AG04449 (cell line): ENCODE data around the gene DAPK2.

ENCODE experiments used
- CTCF ChIA-PET: fragments of 350-600 bp; formaldehyde crosslinking; extraction: SDS; loops from one replicate; lab custom pipeline; 2021; ENCODE audit warnings: antibody characterized with exemption; lab: Yijun Ruan, JAX
- POLR2A ChIA-PET: fragments of 400-600, 350-600 bp; formaldehyde crosslinking; extraction: SDS; loops from one replicate; lab custom pipeline; 2020; ENCODE audit warnings: antibody characterized with exemption, inconsistent platforms; lab: Yijun Ruan, JAX
- DNase-seq: peaks from one replicate; pipeline ENCODE4 v3.0.0-alpha.2; 2010; ENCODE audit warnings: low read depth, low spot score
- H3K4me3 ChIP-seq: 2 replicates; pipeline ENCODE4 v1.5.1; 2011; ENCODE audit warnings: low read depth, mild to moderate bottlenecking, control low read depth, low read length
- CTCF ChIP-seq: IDR thresholded peaks from one replicate; pipeline ENCODE4 v1.5.1; 2011; ENCODE audit warnings: mild to moderate bottlenecking, moderate library complexity, low read length, control low read depth, inconsistent platforms; ENCODE audit not compliant: insufficient read depth; ENCODE audit errors: missing control alignments

Gene DAPK2

GRCh38 chr15:63895787-63896218 is 150.5 kb downstream of the DAPK2 start:
- POLR2A ChIA-PET: no interaction called here

GRCh38 chr15:63895194-63895593 is 151.1 kb downstream of the DAPK2 start:
- DNase-seq: no peak
- ChIA-PET POLR2A (no interaction called here), CTCF (interaction anchor here (1.3 to 10.0 kb wide), 7 partner anchors 11 to 153 kb away, joined by 3 to 120 read pairs (median 4); partner anchors contain the start of gene DAPK2)
- no peak overlapping the region for H3K4me3 ChIP-seq
- no peak for TF ChIP-seq CTCF

More at GRCh38 chr15:63895787-63896218, 150.5 kb downstream of the DAPK2 start:
- CTCF ChIA-PET: interaction anchor here (1.0 to 10.0 kb wide), 5 partner anchors 11 to 171 kb away, joined by 3 to 120 read pairs (median 4); no protein-coding TSS in a partner anchor
- TF ChIP-seq CTCF: no peak
- no peak for DNase-seq
- H3K4me3 ChIP-seq: no peak overlapping the region

- no peak overlapping the region for H3K4me3 ChIP-seq
- DNase-seq: no peak
- CTCF ChIA-PET: interaction anchor here (1.4 to 10.0 kb wide), 4 partner anchors 12 to 152 kb away, joined by 4 to 120 read pairs (median 6); partner anchors contain the start of gene DAPK2
- POLR2A ChIA-PET: no interaction called here
- no peak for TF ChIP-seq CTCF
Measured at GRCh38 chr15:63894662-63894949, 151.7 kb downstream of the DAPK2 start.

DNA sequence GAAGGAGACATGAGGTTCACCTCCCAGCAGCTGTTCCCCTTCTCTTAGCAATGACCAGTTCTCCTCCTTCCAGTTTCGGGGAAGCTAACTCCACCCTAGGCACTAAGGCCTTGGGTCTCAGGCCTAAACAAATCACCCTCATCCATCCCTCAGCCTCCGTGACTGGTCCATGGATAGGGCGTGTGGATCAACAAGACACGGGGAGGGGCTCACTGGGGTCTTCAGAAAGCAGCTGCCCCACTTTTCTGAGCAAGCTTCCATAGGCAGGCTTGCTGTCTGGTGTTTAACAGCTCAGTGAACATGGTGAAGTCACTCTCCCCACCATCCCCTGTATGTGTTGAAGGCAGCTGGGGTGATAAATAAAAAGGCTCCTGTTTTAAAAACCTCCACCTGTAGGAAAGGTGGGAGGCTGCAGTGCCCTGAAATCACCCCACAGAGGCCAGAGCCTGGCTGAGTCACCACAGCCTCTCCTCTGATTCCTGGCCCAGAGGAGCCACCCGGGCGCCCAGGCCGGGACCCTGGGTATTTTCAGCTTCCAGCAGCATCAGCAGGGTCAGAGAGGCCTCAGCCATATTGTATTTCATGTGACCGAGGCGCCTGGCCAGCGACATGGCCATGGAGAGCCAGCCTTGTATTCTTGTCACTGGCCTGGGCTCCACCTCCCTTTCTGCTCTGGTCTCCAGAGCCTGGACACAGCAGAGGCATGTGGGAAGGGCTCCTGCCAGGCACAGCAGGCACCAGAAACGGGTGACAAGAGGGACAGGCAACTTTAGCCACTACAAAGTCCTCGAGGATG is 152.2 kb downstream of the DAPK2 start:
- ChIA-PET CTCF (interaction anchor here (1.2 to 10.0 kb wide), 6 partner anchors 10 to 152 kb away, joined by 4 to 120 read pairs (median 6); partner anchors contain the start of gene DAPK2), POLR2A (no interaction called here)
- no peak overlapping the region for H3K4me3 ChIP-seq
- no peak for DNase-seq
- TF ChIP-seq CTCF: no peak

DNA sequence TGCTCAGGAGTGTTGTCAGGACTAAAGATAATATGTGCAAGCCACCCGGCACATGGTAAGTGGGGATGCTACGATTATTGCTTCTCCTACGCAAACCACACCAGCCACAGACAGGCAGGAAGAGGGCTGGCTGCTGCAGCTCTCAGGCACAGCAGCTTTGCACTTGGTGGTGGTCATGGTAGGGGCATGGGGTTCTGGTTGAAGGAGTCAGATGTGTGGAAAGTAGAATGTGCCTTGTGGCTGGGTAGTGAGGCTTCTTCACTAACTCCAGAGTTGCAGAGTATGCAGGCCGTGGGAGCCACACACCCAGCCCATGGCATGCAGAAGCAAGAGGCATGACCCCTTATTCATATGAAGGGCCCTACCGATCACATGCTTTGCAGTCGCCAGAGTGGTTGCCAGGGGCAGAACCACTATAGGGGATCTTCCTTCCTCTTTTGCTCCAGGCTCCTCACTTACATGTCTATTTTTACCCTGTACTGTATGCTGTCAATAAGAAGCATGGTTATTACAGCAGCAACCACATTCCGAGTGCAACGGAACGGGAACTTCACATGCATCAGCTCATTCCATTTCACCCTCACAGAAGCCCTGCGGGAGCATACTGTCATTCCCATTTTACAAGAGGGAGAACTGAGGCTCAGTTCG is 153.4 kb downstream of the DAPK2 start:
- no peak for TF ChIP-seq CTCF
- CTCF ChIA-PET: interaction anchor here (0.6 to 10.0 kb wide), 17 partner anchors 9 to 335 kb away, joined by 3 to 120 read pairs (median 5); partner anchors contain the start of gene DAPK2
- H3K4me3 ChIP-seq: no peak overlapping the region
- no peak for DNase-seq
- POLR2A ChIA-PET: no interaction called here

DNA sequence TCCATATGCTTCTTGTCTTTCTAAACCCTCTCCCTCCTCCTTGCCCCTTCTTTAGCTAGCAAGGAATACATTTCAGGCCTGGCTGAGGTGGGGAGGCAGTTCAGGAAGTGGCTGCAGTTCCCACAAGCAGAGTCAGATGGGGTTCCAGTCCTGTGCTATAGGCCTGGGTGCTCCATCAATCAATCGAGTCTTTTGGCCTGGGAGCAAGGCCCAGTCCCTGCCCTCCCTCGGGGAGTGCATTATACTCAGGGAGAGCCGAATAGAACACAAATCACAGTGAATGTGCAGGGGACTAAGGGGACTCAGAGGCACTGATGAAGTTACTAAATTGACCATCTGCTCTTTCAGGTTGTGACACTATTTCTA is 154.5 kb downstream of the DAPK2 start:
- ChIA-PET CTCF (interaction anchor here (0.7 to 10.0 kb wide), 28 partner anchors 8 to 283 kb away, joined by 3 to 120 read pairs (median 4); partner anchors contain the start of gene DAPK2), POLR2A (no interaction called here)
- no peak for TF ChIP-seq CTCF
- no peak for DNase-seq
- no peak overlapping the region for H3K4me3 ChIP-seq
